Measurements from ENCODE around the gene APOA5. TPM values are rescaled to one million over a fixed set of nuclear protein-coding genes. Genes with fewer than 3 reads are reported as not detected.

The APOA5 gene
- total and polyA plus RNA-seq, 2 of the 13 experiments (the other 11 are each of a cell fraction or from before 2014, with no cell fraction given): 44.0 to 49.1 TPM

GRCh38 chr11:116808262-116809175 is 16.8 kb upstream of the APOA5 start (continued):
- TF ChIP-seq ZNF710 (CRISPR knock-in tag; IDR thresholded peaks at IDR 0.05; ENCODE audit: borderline replicate concordance): peak; percentile 78; the same call in 1 of the 2 replicates
- peak; percentile 70; the same call in 1 of the 2 replicates for TF ChIP-seq ZNF280D (CRISPR knock-in tag; IDR thresholded peaks at IDR 0.05)
- TF ChIP-seq KAT2B (IDR thresholded peaks at IDR 0.05; ENCODE audit: borderline replicate concordance, low read depth, low read length): no peak
- TF ChIP-seq ZBTB4 (CRISPR knock-in tag; IDR thresholded peaks at IDR 0.05; ENCODE audit: borderline replicate concordance): no peak
- no peak for TF ChIP-seq WIZ (CRISPR knock-in tag; IDR thresholded peaks at IDR 0.05)
- TF ChIP-seq ZNF639 (CRISPR knock-in tag; conservative IDR thresholded peaks at IDR 0.05): peak; percentile 43
- TF ChIP-seq KAT7 (CRISPR knock-in tag; IDR thresholded peaks at IDR 0.05; ENCODE audit: borderline replicate concordance): no peak
- TF ChIP-seq NR0B2 (CRISPR knock-in tag; IDR thresholded peaks at IDR 0.05): no peak
- peak; percentile 35; the same call in 1 of the 2 replicates for TF ChIP-seq DRAP1 (CRISPR knock-in tag; IDR thresholded peaks at IDR 0.05)
- peak; percentile 89 for TF ChIP-seq MED8 (CRISPR knock-in tag; IDR thresholded peaks at IDR 0.05; ENCODE audit: insufficient replicate concordance)
- TF ChIP-seq HOXA7 (CRISPR knock-in tag; IDR thresholded peaks at IDR 0.05): no peak
- peak; percentile 90 for TF ChIP-seq HHEX (CRISPR knock-in tag; IDR thresholded peaks at IDR 0.05)
- peak; percentile 64; the same call in 1 of the 2 replicates for TF ChIP-seq SATB2 (CRISPR knock-in tag; IDR thresholded peaks at IDR 0.05)
- TF ChIP-seq KLF11 (CRISPR knock-in tag; IDR thresholded peaks at IDR 0.05): no peak; the same call in none of the 2 replicates
- no peak for TF ChIP-seq FOXC1 (CRISPR knock-in tag; IDR thresholded peaks at IDR 0.05; ENCODE audit: borderline replicate concordance)
- TF ChIP-seq DDIT3 (CRISPR knock-in tag; IDR thresholded peaks at IDR 0.05): no peak

Measured in HepG2 (cell line).